IPS-NIHi7 (cell line): ENCODE results near the gene NUDT4.

Experiments used
- DNase-seq: peaks from one replicate; pipeline ENCODE4 v3.0.0; 2012; ENCODE audit warnings: mixed read lengths; ENCODE audit errors: extremely low spot score

The NUDT4 gene

DNA sequence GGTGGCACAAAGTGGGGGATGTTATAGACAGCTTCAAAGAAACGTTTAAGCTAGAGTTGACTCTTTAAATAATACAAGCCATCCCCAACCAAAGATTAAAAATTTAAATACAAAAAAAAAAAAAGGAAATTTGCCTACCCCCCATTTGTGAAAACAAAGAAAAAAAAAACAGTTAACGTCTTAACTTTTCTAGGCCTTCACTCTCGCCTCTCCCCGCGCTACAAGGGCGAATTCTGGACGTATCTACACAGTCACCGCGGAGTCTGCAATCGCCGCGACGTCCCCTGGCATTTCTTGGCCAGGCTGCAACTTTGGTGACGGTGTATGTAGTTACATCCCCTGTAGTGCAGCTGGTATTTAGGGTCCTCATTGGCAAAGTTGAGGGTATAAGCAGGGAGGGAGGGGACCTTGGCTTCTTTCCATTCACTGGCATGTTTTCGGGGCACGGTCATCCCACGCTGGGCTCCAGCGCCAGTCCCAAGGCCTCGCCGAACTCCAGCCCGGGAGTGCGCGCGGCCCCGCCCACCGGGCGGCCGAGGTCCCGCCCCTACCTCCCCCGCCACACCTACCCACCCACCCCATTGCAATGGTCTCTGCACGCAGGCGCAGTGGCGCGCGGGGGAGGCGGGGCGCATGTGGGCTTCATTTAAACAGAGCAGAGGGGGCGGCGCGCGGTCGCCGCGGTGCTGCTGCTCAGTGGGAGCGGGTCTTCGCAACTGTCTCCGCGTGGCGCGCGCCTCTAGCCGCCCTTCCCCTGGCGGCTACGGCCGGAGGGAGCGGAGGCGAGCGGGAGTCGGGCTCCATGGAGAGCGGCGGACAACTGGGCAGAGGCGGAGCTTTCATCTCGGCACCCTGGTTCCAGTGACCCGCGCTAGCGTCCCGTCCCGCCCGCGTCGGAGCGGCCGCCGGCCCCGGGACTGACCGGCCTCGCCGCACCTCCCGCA, at the start of gene NUDT4:
TSS of gene NUDT4 (plus strand) at position 674 of the 944 bp plus-strand sequence. CDS start 398 bp downstream, outside the sequence.
- DNase-seq = peak; percentile 95

GRCh38 chr12:93333054-93333453, 44.7 kb upstream of the NUDT4 start:
- DNase-seq = no peak

GRCh38 chr12:93333828-93334227, 43.9 kb upstream of the NUDT4 start:
- no peak for DNase-seq

GRCh38 chr12:93335603-93336162, 42.0 kb upstream of the NUDT4 start:
- DNase-seq = no peak

DNA sequence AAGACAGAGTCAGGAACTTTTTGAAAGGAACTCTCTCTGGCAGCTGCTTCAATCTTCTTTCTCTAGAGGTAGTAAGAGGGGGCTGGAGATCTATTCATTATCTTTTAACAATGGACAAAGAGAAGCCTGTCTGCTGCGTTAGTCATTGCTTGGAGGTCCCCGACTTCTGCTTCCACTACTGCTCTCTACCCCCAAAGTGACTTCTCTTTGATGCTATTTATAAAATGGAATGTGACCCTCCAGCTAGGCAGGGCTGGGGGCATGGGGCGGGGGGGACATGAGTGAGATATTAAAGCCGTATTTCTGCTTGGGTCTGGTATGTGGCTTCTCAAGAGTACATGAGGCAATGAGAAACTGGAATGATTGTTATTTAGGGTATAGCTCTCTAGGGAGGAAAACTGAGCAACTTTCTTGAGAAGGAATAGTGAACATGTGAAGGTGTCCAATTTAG, 41.4 kb upstream of the NUDT4 start:
- peak; percentile 24 for DNase-seq

DNA sequence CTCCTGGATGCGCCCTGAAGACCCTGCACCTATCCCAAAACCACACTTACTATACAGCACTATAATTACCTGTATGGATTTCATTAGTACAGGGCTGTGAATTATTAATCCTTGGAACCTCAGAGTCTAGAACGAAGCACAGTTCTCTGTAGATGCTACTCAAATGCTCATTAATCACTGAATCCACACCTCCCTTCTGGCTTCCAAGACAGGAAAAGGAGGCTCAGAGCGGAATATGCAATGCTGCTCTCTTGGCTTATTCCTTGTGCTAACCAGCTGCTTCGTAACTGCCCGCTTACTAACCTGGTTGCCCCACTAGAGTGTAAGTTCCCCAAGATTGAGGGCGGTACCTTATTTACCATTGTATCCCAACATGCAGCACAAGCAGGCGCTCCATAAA, 39.1 kb upstream of the NUDT4 start:
- no peak for DNase-seq

DNA sequence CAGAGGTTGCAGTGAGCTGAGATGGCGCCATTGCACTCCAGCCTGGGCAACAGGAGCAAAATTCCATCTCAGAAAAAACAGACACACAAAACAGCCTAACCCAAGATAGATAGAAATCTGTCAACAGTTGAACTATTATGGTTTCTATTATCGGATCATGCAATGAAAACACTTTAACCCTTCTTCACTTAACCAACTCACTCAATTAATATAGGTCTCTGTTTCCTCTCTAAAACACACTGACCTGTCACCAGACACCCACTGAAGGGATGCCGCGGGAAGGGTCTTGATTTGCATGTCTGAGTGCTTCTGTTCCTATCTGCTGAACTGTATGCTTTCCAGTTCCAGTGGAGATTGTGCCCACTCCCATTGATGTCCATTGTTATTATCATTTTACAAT, 38.0 kb upstream of the NUDT4 start:
- DNase-seq = no peak

DNA sequence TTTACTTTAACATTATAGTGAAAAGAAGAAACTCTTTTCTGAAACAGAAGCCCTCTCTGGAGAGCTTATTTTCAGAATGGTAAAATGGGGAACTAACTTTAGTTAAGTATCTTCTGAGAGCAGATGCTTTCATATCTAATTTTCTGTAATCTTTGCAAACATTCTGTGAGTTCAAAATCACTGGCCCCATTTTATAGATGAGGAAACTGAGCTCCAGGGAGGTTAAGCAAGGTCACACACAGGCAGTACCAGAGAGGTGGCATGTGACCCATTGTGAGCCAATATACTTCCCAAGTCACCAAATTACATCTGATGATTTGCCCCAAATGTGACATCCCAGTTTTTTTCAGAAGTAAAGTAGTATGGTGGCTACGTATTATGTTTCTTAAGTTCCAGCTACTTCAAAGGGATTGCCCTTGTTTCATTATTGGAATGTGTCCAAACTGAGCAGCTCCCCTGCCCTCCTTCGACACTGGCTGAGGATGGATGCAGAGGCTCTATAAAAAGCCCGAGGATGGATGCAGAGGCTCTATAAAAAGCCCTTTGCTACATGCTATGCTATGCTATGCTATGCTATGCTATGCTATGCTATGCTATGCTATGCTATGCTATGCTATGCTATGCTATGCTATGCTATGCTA, 36.2 kb upstream of the NUDT4 start:
- DNase-seq = no peak

DNA sequence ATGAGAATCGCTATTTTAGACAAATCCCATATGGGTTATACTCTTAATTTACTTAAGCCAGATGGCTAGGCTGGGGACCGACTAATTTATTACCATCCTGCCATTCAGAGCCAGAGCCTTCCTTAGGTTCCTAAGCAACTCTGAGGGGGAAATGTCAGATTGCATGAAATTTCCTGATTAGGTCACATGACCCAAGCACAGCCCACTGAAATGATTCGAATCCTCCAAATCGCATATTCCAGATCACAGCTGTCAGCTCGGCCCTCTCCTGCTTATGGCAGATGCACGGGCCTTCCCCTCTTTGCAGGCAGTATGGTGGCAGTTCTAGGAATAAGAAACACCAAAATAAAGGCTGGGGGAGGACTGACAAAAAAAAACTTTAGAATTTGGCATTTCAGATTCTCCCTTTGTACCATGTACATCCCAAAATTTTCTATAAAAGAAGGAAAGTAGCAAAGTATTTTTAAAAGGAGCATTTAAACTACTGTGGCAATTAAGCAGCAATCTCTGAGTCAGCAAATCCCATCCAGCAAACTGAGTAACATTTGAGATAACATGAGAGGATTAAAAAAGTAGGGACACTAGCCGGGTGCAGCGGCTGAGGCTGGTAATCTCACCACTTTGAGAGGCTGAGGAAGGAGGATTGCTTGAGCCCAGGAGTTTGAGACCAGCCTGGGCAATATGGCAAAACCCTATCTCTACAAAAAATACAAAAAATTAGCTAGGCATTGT, 30.5 kb upstream of the NUDT4 start:
- no peak for DNase-seq

DNA sequence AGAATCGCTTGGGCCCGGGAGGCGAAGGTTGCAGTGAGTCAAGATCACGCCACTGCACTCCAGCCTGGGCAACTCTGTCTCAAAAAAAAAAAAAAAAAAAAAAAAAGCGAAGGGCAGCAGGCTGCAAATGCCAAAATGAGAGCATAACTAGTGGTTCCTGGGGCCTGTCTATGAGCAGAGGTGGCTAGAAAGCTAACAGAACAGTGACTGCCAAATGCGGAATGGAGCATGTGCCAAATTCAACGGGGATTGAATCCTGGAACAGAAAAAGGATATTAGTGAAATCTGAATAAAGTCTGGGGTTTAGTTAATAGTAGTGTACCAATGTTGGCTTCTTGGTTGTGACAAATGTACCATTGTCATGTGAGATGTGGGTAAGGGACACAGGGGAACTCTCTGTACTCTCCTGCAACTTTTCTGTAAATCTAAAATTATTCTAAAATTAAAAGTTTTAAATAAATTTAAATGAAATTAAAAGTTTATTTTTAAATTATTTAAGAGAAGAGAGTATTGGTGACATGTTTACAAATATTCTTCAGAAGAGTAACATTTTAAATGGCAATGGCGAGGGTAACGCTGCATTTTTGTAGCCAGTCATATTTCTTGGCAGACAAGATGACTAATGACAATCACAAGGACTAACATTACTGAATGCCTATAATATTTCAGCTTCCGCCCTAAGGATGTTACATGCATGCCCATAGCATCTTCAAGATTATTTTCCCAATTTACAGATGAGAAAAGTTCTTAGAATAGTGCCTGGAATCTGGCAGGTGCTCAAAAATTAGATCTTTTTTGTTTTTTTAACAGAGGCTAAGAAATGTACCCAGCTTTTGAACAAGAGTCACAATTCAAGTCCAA, 28.9 kb upstream of the NUDT4 start:
- DNase-seq = no peak

GRCh38 chr12:93351726-93352125, 26.0 kb upstream of the NUDT4 start:
- DNase-seq = no peak

DNA sequence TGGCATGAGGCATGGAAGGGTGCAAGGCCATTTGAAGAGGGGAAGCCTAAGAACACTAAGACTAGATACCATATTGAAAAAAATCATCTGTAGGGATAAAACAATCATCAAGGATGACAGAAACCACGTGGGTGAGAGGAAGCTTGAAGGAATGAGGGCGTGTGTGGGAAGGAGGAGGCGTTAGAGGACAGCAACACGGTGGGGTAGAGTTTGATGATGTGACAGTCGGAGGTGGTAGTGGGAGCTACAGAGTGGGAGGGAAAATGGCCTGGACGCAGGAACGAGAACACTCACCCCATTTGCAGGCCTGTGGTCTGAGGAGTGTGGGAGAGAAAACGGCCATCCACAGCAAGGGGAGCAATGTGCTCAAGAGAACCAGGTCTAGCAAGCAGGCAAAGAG, 25.4 kb upstream of the NUDT4 start:
- DNase-seq = no peak

DNA sequence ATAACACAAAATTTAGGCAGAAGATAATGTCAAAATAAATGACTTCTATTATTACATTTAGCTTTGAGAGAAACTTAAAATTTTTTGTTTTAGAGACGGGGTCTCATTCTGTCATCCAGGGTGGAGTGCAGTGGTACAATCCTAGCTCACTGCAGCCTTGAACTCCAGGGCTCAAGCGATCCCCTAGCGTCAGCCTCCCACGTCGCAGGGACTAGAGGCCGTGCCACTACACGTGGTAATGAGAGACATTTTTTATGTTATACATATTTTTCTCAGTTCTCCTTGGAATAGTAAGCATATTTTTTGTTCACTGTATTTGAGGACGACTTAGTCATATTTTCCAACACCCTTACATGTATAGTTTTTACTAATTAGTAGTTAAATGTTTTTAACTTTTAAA, 21.5 kb upstream of the NUDT4 start:
- DNase-seq = no peak

DNA sequence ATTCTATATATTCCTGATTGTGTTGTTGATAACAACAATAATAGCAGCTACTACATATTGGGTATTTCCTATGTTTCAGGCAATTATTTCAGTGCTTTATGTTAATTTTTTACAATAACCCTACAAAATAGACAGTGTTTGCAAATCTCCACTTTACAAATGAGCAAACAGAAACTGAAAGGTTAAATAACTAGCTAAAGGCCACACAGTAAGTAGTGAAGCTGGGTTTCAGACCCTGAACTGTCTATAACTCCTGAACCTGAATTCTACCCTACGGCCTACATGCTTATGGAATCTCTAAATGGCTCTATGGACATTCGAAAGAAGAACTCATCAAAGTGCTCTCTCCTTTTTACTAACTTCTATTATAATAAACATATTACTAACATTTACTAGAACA, 19.7 kb upstream of the NUDT4 start:
- DNase-seq = no peak

DNA sequence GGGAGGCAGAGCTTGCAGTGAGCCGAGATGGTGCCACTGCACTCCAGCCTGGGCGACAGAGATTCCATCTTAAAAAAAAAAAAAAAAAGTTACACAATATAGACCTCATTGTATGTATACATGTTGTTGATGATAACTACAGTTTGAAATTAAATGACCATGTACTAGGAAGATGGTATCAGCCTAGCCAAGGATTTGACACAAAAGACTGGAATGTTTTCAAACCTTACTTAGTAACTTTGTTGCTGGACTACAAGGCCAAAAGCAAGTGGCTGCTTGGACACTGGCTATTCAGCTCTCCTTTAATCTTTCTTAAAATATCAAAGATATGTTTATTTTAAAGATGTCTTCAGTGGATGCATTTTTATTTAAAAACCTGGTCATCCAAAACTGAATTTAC, 18.9 kb upstream of the NUDT4 start:
- DNase-seq = no peak

- no peak for DNase-seq
These were observed 17.0 kb upstream of the NUDT4 start for GRCh38 chr12:93360688-93361087.

DNA sequence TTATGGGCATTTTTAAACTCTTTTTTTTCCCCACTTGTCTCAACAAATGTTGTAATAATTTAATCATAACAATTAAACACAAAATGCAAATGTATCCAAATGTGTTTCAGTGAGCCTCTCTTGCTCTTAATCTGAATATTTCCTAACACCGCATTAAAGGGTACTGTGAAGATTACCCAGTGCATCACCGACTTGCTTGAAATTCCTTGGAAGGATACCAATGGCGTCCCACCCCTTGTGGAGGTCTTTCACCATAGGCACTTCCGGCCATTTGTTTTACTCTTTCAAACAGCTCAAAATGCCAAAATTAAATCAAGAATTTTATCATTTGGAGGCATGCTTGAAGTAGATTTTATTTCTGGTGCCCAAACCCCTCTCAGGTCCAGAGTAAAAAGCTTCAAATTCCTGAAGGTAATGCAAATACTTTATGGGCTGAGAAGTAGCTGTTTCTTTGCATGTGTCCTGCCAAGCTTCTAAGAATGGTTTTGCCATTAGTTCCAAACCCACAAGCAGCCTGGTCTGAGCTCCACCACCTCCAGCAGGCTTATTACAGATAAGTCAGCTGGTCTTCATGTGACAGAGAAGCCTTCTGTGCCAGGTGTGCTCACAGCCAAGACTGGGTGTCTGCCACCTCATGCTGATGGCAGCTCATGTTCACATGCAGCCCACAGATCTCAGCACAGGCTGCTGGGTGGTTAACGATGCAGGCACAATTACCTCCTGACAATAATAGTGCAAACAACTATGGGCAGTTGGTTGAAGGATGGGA, 16.4 kb upstream of the NUDT4 start:
- no peak for DNase-seq

GRCh38 chr12:93363841-93364297, 13.9 kb upstream of the NUDT4 start:
- no peak for DNase-seq

GRCh38 chr12:93365616-93366405, 11.9 kb upstream of the NUDT4 start:
- DNase-seq = no peak
